GM18498 (cell line): ENCODE measurements around the gene PDXK.

ENCODE experiments used
- ATAC-seq: cut with Tn5 transposase; IDR thresholded peaks from one replicate; pipeline ENCODE4 v1.9.1; 2021; ENCODE audit warnings: mild to moderate bottlenecking, moderate library complexity; ENCODE audit not compliant: unreplicated experiment

Gene PDXK

GRCh38 chr21:43778469-43779335, 59.8 kb downstream of the PDXK start:
- ATAC-seq: no peak

- ATAC-seq: no peak
These were observed 60.7 kb downstream of the PDXK start for GRCh38 chr21:43779660-43780059.

GRCh38 chr21:43781846-43782245, 62.9 kb downstream of the PDXK start:
- ATAC-seq: no peak

- no peak for ATAC-seq
These were observed 63.6 kb downstream of the PDXK start for GRCh38 chr21:43782431-43783097.

- no peak for ATAC-seq
These were observed 64.3 kb downstream of the PDXK start for GRCh38 chr21:43783098-43783700.

- ATAC-seq: no peak
These were observed 66.2 kb downstream of the PDXK start for GRCh38 chr21:43785134-43785533.

GRCh38 chr21:43786300-43786806, 67.4 kb downstream of the PDXK start:
- no peak for ATAC-seq

- no peak for ATAC-seq
These were observed 68.0 kb downstream of the PDXK start for GRCh38 chr21:43786807-43787440.

- peak; percentile 83 for ATAC-seq
These were observed 70.5 kb downstream of the PDXK start, which contains the start of gene RRP1 for GRCh38 chr21:43789276-43790009. Gene RRP1 (plus strand): TSS chr21:43789577. CDS start chr21:43789630, 53 bp downstream.

- ATAC-seq: no peak
These were observed 71.1 kb downstream of the PDXK start for GRCh38 chr21:43790010-43790524.

GRCh38 chr21:43792406-43792805, 73.5 kb downstream of the PDXK start:
- no peak for ATAC-seq

- no peak for ATAC-seq
These were observed 74.3 kb downstream of the PDXK start for GRCh38 chr21:43793243-43793642.

GRCh38 chr21:43794311-43794710, 75.4 kb downstream of the PDXK start:
- no peak for ATAC-seq

- ATAC-seq: no peak
These were observed 75.9 kb downstream of the PDXK start for GRCh38 chr21:43794857-43795256.

- ATAC-seq: no peak
These were observed 78.5 kb downstream of the PDXK start for GRCh38 chr21:43797415-43797814.

- no peak for ATAC-seq
These were observed 79.2 kb downstream of the PDXK start for GRCh38 chr21:43797925-43798715.

GRCh38 chr21:43799301-43799840, 80.4 kb downstream of the PDXK start:
- ATAC-seq: no peak

GRCh38 chr21:43800124-43800523, 81.2 kb downstream of the PDXK start:
- ATAC-seq: no peak

- no peak for ATAC-seq
These were observed 81.6 kb downstream of the PDXK start for GRCh38 chr21:43800566-43800965.
